ENCODE measurements around the gene KCTD3. TPM values are rescaled to one million over a fixed set of nuclear protein-coding genes. Genes with fewer than 3 reads are reported as not detected.

The KCTD3 gene
- total RNA-seq, 1 donor from 2014 or later: 58.5 TPM

DNA sequence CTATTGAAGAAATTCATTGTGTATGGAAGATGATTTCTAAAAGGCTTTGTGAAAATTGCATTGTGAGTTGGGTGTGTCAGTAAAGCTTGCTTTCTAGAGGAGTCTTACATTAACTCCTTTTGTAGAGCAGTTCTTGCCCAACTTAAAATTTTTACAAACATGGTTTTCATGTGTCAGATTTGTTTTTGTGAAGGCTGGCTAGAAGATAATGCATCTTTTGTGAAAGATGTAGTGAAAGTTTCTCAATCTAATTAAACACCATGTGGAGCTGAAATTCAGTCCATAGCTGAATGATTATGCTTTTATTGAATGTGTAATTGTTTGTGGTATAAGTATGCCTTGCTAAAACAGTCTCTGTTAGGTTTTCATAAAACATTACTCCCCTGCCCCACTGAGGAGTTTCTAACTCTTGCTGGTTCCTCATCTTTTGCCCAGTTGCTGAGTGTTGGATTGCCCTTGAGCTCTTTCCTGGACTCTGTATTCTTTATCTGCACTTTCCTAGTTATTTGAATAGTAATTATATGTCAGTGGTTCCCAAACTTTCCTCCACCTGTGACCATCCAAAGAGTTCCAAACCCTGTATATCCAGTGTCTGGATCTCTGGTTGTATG is 38.0 kb downstream of the KCTD3 start:
- no peak for DNase-seq (ENCODE audit: low read depth, low spot score)

DNA sequence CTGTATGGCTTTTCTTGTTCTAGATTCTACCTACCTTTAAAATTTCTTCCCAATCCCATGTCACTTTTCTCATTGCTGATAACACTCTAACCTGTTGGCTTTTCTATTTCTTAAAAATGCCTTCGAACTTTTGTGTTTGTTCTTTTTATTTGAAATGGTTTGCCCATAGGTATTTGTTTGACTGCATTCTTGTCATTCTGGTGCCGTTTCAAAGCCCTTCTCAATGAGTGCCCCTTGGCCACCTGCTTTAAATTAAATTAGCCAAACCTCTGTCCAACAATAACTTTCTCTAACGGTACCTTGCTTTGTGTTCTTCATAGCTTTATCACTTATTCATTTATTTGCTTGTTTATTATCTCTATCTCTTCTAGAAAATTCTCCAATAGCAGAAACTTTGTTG is 38.9 kb downstream of the KCTD3 start:
- DNase-seq (ENCODE audit: low read depth, low spot score): no peak

DNA sequence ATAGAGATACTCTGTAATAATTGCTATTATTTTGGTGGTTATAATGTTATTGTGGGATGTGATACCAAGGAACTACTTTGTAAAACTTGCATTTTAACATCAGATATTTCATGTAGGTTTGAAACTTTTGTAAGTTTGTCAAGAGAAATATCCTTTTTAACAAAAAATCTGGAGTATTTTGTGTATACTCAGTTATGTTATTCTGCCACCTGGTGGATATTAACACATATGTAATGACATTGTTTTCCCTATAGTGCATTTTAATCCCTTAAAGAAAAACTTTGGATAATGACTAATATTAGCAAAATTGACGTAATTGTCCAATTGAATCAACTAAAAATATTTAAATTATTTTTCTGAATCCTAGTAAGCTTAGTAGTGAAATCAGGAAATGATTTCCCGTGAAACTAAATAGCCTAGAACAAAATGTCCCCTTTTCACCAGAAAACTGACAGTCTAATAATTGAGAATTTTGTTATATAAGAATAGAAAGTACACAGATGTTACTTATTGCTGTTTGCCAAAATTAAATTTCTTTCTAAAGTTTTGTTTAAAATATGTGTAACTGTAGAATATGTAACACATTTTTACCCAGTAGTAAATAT is 39.6 kb downstream of the KCTD3 start:
- no peak for DNase-seq (ENCODE audit: low read depth, low spot score)

DNA sequence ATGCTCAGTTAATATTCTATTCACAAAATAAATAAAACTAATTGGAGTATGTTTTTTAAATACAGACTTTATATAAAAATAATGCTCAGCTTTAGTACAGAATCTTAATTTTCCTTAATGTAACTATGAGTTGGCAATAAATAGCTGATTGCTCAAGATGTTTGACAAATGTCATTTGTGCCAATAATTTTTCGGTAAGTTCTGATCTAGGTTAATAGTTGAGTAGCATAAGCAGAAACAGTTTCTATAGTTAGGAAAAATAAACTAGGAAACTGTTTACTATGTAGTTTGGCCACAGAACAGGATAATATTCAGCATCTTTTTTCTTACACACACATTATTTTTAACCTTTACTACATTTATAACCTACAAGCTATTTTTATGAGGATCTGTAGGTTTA is 40.3 kb downstream of the KCTD3 start:
- DNase-seq (ENCODE audit: low read depth, low spot score): no peak

DNA sequence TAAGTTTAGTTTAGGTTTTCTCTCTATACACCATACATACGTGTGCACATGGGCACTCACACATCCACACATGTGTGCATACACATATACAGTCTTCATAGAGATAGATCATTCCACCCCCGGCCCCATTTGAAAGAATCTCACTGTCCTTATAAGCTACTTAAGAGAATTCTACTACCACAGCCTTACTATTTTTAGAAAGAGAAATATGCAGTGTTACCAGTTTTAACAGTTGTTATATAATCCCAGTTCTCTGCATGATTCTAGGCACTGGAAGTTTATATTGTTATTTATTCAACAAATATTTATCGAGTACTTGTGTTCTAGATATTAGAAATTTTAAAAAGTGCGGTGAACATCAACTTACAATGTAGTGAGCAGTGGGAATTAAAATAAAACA is 41.5 kb downstream of the KCTD3 start:
- no peak for DNase-seq (ENCODE audit: low read depth, low spot score)

DNA sequence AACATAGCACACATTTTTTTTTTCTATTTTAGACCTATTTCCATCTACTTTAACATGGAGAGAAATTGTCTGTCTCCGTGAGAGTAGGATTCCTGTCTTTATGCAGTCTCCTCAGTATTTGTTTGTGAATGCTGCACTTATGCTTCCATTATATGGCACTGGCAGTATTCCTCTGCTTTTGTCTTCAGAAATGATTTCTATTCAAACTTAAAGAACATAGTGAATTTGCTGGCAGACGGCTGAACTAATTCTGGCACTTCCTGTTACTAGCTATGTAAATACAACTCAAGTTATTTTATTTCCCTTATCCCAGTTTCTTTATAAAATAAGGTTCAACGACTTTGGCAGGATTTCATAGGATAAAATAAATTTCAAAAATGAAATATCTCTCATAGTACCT is 45.3 kb downstream of the KCTD3 start:
- DNase-seq (ENCODE audit: low read depth, low spot score): peak; percentile 13

DNA sequence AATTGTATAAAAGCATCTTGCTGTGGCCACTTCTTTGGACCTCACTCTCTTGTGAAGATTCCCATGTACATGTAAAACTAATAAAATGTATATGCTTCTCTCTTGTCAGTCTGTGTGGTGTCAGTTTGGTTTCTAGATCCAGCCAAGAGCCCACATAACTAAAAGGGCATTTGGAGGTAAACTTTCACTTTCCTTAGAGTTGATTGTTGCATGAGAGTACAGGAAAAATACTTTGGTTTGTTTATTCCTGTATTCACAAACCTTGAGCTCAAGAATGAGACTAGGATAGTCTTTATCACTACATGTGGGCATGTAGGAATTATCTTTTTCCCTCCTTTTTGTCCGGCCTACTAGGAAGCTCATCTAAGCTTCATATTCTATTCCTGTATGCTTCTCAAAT is 50.9 kb downstream of the KCTD3 start:
- no peak for DNase-seq (ENCODE audit: low read depth, low spot score)

DNA sequence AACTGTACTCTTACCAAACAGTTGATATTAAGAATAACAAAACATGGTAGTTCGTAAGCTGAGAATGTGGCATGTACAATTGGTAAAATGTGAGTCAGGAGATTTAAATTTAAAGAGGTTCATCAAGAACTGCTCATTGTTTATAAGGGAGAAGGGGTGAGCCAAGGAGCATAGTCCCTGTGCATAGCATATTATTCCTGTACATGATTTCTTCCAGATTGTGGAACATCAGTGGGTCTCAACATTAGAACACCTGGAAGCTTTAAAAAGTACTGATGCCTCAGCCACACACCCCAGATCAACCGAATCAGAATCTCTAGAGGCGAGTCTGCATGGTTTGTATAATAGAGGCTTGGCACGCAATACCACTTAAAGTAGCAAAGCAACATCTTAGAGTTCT is 56.1 kb downstream of the KCTD3 start:
- DNase-seq (ENCODE audit: low read depth, low spot score): no peak

DNA sequence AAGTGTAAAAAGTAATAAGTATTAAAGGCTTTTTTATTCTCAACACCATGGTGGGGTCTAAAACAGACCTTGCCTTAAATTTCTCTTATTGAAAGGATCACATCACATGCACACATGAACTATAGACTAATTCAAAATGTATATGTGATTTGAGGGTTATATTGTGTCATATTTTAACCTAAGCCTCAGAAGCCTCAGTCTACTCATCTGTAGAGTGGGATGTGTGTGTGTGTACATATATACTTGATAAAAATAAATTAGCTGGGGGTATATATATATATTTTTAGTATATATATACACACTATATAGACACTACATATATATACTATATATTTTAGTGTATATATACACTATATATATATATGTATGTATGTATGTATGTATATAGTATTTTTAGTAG is 58.8 kb downstream of the KCTD3 start:
- no peak for DNase-seq (ENCODE audit: low read depth, low spot score)

DNA sequence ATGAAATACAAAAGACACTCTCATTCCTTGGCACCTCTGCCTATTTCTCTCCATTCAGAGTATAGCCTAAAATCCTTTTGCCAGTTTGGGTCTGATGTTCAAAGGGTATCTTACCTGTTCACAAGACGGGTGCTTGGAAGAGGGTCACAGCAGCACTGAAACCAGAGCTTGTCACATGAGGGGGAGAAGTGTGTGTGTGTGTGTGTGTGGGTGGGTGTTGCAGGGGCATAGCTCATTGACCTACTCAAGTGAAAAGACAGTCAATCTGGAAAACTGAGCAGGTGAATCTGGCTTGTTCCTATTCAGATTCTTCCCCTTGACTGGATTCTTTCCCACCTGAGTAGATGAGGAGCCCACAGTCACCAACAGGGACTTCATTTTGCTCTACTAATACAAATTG is 63.9 kb downstream of the KCTD3 start:
- DNase-seq (ENCODE audit: low read depth, low spot score): no peak

DNA sequence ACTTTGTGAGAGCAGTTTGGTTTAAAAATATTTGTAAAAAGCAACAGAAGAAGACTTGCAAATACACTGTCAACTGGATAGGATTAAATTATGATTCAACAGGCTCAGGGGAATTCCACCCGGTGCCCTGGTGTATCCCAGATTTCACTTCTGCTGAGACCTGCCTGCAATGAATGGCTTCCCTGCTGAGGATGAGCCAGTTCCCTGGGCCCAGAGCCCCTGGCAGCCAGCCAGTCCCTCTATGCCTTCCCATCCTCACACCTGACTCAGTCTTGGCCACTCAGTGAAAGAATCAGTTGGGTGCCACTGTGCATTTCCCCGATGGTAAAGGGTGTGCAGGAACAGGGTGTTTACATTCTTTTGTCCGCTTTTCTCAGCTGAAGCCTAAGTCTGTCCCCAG is 64.4 kb downstream of the KCTD3 start:
- no peak for DNase-seq (ENCODE audit: low read depth, low spot score)

DNA sequence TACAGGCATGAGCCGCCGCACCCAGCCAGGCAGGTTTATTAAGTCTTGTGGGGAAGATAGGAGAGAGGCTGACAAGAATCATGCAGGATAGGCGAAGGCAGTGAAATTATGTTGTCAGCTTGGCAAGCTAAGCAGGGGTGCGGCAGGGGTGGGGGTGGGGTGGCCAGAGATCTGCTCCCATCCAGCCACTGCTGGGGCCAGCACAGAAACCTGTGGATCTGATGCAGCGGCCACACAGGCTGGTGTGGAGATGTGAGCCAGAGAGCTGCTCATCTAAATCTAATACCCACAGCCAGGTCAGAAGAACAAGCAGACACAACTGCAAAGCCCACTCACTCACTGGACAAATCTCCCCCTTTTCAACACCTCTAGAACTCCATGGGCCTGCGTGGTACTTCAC is 68.7 kb downstream of the KCTD3 start:
- no peak for DNase-seq (ENCODE audit: low read depth, low spot score)

DNA sequence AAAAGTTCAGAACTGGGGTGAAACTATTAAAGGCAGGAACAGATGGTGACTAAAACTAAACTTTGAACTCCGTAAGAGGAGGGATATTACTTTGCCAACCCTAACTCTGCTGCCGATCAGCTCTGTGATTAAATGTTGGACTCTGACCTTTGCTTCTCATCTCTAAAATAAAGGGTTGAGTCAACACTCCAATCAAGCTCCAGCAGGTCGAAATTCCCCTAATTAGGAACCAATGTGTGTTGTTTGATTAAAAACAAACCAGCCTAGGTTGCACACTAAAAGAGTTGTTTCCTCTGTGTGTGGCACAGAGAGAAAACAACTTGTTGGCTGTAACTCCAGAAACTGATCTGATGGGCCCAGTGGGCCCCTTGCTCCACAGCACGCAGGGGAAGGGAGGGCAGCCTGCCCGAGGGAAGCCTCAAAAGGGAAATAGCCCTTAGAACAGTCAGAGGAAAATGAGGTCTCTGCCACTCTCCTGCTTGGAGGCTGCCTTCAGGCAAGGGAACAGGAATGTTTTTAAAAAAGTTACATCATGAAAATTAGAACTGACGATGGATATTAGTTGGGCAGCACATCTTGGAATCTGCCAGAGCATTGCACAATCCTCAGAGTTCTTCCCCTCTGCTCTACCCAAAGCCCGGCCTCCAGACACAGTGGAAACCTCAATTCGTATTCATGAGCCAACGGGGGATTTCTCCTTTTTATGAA is 69.3 kb downstream of the KCTD3 start:
- no peak for DNase-seq (ENCODE audit: low read depth, low spot score)

DNA sequence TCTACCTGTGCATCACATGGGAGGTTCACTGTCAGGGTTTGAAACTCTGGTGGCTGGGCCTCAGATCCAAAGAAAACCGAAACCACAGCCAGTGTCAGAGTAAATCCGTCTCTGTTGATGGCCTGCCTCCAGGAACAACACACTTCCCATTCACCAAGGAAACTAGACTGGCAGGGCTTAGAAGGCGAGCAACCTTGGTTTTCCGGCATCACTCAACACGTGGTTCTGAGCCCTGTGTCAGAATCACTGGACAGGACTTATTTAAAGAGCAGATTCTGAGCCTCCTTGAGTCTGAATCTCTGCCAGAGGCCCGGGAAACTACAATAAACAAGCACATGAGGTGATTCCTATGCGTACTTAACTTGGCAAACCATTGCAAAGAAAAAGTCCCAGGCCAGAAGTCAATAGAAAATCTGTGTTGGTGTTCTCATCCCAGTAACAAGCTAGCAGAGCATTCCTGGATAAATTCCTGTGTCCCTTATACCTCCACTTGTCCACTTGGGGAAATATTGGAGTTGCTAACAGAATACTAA is 70.0 kb downstream of the KCTD3 start:
- no peak for DNase-seq (ENCODE audit: low read depth, low spot score)

DNA sequence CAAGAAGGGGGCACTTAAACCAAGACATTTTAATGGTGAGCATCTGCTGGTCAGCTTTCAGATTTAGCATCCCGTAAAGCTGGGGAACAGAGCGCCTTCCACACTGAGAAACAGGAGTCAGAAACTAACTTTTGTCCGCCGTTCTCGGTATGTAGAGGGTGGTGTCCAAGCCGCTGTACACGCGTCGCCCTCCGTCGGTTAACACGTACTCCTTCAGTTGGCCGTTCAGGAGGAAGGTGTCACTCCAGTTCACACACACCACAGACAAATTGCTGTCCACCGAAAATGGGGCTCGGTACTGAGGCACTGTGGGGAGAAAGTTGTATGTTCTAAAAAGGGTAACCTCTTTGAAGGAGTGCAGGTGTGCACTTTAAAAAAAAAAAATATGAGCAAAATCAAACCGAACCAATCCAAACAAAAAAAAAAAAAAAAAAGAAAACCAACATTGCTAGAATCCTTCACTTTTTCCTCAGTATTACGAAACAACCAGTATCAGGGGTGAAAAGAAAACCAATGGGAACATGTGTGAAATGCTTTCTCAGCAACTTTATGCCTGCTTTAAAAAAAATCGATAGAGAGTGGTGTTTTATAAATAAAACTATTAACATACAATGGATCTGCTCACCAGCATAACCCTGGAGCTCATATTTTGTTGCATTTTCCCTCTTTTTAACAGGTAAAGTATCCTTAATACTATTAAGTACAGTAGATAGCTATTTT is 73.5 kb downstream of the KCTD3 start:
- DNase-seq (ENCODE audit: low read depth, low spot score): no peak

DNA sequence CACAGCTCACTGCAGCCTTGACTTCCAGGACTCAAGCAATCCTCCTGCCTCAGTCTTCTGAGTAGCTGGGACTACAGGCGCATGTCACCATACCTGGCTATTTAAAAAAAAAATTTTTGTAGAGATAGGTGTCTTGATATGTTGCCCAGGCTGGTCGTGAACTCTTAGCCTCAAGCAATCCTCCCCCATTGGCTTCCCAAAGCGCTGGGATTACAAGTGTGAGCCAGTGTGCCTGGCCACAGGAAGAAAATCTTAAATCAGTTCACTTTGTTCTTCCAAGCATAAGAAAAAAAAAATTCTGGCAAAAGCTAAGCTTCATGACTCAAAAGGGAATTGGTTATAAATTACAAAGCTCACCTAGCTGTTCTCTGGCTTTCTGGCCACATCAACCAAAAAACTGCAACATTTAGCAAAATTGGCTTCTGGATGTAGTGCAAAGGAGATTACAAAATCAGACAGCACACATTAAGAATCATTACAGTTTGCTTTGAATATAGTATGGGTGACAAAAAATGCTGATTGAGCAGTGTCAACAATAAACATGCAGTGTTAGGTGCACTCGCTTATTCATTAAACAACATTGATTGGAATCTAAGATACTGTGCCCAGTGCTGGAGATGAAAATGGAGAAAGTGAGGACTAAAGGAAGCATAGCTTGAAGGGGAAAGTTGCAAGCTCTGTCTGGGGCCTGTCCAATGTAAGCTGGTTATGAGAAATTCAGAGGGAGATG is 76.7 kb downstream of the KCTD3 start:
- DNase-seq (ENCODE audit: low read depth, low spot score): no peak

DNA sequence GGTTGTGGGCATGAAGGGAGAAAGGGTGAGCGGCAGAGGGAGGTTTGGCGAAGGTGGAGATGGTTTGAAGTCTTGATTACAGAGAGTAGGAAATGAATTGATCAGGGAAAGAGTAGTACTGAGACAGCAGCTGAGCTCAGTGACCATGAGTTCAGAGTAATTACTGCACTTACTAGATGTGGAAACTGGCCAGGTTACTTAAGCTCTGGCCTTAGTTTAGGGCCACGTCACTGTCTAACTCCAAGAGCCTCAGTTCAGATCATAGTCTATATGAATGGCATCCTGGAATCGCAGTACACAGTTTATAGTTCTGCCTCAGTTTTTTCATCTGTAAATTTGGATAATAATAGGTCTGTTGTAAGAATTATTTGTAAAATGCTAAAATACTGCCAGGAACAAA is 78.1 kb downstream of the KCTD3 start:
- no peak for DNase-seq (ENCODE audit: low read depth, low spot score)

DNA sequence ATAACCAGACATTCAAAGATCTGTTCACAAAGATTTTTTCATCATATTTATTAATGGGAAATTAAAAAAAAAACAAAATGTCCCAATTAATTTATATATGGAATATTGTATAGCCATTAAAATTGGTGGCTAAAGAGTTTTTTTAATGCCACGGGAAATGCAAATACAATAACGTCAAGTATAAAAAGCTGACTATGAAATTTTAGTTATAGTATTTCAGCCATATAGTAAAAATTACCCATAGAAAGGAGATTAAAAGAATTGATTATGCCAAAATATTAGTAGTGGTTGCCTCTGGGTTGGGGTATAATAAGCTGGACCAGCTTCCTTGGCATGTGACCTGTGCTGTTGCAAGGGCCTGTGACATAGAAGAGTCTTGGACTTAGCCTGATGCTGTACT is 78.8 kb downstream of the KCTD3 start:
- DNase-seq (ENCODE audit: low read depth, low spot score): no peak

DNA sequence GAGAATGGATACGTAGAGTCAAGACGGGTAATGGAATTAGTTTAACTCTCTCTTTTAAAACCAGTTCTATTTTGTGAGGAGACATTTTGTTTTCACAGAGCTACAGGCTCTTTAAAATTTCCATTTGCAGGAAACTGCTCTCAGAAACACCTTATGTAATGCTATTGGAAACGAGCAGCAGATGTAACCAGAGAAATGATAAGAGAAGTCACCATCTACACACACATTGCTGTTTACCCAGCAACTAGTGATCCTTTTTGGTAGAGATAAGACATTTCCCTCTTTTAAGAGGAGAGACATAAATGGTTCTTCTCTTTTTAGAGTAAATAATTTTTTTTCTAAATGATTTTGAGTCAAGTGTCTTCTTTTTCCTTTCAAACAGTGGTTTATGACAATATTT is 80.6 kb downstream of the KCTD3 start:
- no peak for DNase-seq (ENCODE audit: low read depth, low spot score)

DNA sequence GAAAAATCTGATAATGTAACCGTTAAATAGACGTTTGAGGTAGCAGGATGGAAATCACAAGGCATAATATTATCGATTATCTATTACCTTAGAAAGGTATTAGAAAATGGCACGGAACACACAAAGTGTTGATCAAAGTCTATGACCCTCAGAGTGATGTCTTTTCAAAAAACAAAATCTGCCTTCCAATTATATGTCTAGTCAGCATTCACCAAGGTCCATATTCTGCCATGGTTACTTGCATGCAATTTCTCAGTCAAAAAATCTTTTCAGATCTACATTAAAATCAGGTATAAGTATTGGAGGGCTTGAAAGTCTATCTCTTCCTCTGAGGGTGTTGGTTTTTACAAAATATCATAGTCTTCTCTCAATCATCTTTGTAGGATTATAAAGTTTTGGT is 81.9 kb downstream of the KCTD3 start:
- no peak for DNase-seq (ENCODE audit: low read depth, low spot score)

DNA sequence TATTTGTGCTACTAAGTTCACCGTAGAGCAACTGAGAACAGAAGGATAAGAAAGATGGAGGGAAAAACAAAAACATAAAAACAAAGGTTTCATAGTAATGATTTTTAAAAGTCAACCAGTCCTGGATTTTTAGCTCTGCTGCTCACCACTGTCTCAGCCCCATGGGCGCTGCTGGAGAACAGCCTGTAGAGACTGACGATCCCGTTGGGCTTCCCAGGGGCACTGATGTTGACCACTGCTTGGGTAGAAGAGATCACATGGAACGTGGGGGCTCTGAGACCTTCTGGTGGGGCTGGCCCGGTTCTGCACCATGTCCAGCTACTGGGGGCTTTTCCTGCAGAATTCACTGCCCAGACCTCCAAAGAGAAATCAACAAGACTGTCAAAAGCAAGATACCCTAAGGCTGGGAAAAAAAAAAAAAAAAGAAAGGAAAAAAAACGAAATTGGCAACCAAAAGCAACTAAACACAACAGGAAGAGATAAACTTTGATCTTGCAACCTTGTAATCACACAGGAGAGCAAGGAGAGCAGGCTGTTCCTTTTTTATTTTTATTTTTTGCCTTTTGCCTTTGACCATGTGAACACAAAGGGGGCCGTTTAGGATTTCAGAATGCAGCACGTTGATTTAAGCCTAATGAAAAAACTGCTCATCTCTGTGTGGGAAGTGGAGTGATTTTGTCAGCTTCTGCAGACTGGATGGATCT is 83.5 kb downstream of the KCTD3 start:
- DNase-seq (ENCODE audit: low read depth, low spot score): no peak

All from pulmonary artery endothelial cell (primary cell).